ACC112 (cell line): ENCODE results near the gene CELSR1.

Experiments
- H2AFZ ChIP-seq: fragments of 200-600 bp; sonication (generic); one replicate; pipeline ENCODE4 v1.6.0; 2017; ENCODE audit warnings: antibody characterized with exemption, low read length; ENCODE audit not compliant: unreplicated experiment
- H3K27ac ChIP-seq: fragments of 200-600 bp; sonication (generic); 2 replicates; pipeline ENCODE4 v1.5.1; 2014; ENCODE audit warnings: low read depth, mild to moderate bottlenecking, antibody characterized with exemption, low read length, moderate library complexity
- H3K27me3 ChIP-seq: fragments of 200-600 bp; sonication (generic); 2 replicates; pipeline ENCODE4 v1.6.1; 2014; ENCODE audit warnings: mild to moderate bottlenecking, antibody characterized with exemption, low read length, moderate library complexity, mixed read lengths; ENCODE audit not compliant: insufficient read depth
- H3K36me3 ChIP-seq: fragments of 200-600 bp; sonication (generic); 2 replicates; pipeline ENCODE4 v1.6.1; 2016; ENCODE audit warnings: mild to moderate bottlenecking, antibody characterized with exemption, low read length, moderate library complexity, mixed read lengths; ENCODE audit not compliant: insufficient read depth
- H3K4me1 ChIP-seq: fragments of 200-600 bp; sonication (generic); one replicate; pipeline ENCODE4 v1.6.1; 2016; ENCODE audit warnings: low read length, mixed read lengths; ENCODE audit not compliant: insufficient read depth, unreplicated experiment, control insufficient read depth
- H3K4me3 ChIP-seq: fragments of 200-600 bp; sonication (generic); 2 replicates; pipeline ENCODE4 v1.5.1; 2014; ENCODE audit warnings: mild to moderate bottlenecking, low read depth, low read length
- H3K79me2 ChIP-seq: fragments of 200-600 bp; sonication (generic); one replicate; pipeline ENCODE4 v1.6.0; 2016; ENCODE audit warnings: low read length; ENCODE audit not compliant: control insufficient read depth, unreplicated experiment, insufficient read depth

The CELSR1 gene

DNA sequence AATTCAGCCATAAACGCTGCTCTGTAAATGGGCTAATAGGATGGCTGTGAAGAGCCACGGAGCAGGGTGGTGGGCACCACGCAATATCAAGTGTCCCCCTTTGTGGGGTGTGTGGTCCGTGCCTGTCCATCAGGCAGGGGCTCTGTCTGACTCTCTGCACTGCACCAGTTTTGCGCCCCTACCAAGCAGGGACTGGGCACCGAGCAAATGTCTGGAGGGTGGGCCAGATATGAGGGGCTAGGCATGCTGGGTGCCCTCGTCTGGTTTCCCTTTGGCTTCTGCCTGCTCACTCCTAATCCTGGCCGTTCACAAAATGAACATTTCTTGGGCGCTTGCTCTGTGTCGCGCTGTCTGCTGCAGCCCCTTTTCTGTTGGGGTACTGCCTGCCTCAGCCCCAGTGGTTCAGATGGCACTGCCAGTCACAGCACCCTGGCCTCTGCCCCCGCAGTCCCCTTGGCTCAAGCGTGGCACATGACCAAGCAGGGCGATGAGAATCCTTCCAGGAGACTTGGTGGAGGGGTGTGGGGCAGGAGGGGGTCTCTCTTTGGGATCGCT, 37.1 kb upstream of the CELSR1 start:
- H3K4me3 ChIP-seq = no peak overlapping the region
- peaks cover 6% of the 10 kb centered on the region for H3K4me1 ChIP-seq
- H2AFZ ChIP-seq = no peak overlapping the region
- no peak overlapping the region for H3K27ac ChIP-seq
- no peaks in the 10 kb centered on the region for H3K79me2 ChIP-seq
- no peaks in the 10 kb centered on the region for H3K36me3 ChIP-seq
- H3K27me3 ChIP-seq = no peaks in the 10 kb centered on the region

DNA sequence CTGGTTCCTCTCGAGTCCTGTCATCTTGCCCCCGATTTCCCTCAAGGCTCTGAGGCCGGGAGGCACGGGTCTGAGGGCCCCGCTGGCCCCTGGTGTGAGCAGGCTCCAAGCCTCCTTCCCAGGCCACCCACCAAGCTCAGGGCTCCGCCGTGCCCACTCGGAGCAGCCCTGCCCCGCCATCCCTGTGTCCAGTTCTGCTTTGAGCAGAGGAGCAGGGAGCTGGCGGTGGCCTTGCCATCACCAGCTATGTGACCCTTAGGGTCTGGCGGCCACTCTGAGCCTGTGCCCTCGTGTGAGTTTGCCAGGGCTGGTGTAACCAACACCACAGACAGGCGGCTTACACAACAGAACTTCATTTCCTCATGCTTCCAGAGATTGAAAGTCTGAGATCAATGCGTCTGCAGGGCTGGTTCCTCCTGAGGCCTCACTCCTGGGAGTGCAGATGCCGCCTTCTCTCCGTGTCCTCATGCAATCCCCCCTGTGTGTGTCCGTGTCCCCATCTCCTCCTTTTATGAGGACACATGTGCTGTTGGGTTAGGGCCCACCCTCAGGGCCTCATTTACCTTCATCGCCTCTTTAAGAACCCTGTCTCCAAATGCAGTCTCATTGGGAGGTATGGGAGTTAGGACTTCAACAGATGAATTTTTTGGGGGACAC, 36.5 kb upstream of the CELSR1 start:
- Histone ChIP-seq H3K4me1 (peaks cover 6% of the 10 kb centered on the region), H3K36me3 (no peaks in the 10 kb centered on the region), H3K79me2 (no peaks in the 10 kb centered on the region), H3K27me3 (no peaks in the 10 kb centered on the region), H2AFZ (no peak overlapping the region), H3K27ac (no peak overlapping the region), H3K4me3 (no peak overlapping the region)

DNA sequence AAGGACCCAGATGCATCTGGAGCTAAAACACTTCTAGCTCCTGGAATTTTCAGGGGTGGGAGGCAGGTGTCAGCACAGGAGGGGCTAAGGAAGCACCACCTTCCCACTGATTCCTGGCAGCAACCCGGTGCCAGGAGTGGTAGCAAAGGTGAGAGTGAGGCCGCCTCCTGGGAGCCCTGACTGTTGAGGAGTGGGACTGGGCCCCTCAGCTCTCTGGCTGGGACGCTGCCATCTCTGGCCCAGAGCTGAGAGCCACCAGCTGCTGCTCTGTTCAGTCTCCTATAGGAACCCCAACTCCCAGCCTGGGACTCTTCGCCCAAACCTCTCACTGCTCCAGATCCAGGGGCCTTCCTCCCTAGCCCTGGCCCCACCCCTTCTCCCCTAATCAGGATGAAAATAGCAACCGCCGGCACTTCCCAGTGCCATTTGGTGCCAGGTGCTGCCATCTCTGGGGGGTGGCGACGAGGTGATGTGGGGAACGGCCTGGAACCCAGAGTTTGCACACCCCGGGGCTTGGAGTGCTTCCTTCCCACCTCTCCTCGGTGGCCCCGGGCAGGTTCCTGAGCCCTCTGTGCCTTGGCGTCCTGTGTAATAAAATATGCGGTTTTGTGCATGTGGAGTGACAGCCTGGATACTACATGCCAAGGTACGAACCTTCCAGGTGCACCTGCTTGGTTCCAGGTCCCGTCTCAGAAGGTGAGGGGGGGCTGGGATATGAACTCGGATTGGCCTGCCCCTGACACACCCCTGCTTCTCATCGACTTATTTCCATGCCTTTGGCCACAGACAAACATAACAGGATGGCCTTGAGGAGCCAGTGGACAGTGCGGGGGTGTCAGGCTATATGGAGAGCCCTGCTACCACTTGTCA, 35.7 kb upstream of the CELSR1 start:
- no peaks in the 10 kb centered on the region for H3K36me3 ChIP-seq
- H3K4me3 ChIP-seq = no peak overlapping the region
- no peaks in the 10 kb centered on the region for H3K27me3 ChIP-seq
- H3K4me1 ChIP-seq = peaks cover 4% of the 10 kb centered on the region
- H3K27ac ChIP-seq = no peak overlapping the region
- no peaks in the 10 kb centered on the region for H3K79me2 ChIP-seq
- H2AFZ ChIP-seq = no peak overlapping the region

DNA sequence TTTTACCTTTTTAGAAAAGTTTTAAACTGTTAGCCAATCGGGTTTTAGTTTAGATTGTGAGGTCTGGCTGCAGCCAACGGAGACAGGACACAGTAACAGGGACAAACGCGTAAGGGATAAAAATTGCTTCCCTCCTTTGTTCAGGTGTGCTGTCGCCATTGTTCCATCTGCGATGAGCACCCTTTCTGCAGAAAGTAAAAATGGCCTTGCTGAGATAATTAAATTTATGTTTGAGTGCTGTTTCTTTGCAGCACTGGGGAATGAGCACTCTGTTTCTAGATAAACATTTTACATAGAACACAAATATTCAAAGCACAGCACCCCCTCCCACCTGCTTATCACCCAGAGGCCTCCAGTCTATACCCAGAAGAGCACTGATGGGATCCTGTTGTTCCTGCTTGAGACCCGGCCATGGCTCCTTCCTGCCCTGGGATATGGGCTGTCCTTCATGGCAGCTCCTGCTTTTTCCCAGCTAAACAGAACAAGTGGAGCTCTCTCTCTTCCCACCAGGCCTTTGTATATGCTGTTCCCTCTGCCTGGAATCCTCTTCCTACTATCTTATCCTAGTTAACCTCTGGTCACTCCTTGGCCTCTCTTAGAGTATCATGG, 34.3 kb upstream of the CELSR1 start:
- no peaks in the 10 kb centered on the region for H3K79me2 ChIP-seq
- H3K27ac ChIP-seq = no peak overlapping the region

DNA sequence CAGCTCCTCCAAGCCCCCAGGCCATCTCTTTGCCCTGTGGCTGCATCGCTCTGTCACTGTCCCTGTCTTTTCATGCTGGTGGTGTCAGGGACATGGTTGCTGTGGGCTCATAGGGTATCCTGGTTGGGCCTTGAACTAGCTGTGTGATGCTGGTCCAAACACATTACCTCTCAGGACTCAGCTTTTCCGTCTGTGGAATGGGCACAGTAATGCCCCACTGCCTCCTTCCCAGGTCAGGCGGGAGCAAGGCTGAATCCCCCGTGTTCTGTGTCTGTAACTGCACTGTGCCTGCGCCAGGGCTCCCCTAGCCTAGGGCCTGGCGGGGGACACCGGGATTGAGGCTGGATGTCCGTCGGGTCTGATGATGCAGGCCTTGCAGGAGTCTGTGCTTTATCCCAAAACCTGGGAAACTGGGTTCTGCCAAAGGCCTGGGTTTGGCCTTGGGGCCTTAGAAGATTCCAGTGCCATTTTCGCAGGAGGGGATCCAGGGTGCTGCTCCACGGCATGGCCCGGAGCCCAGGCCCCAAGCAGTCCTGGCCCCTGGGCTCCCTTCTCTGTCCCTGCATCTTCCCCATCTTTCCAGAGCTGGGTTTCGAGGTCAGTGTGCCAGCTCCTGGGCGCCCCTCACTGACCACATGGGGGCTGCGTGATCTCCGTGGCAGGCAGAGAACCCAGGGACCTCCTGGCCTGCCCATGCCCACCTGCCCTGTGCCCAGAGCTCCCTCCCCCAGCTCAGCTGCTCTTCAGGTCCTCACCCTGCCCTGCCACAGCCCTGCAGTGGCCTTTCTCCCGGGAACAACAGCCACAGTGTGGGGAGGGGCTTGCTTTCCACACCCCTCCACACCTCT, 32.7 kb upstream of the CELSR1 start:
- Histone ChIP-seq H3K4me3 (no peak overlapping the region), H3K79me2 (no peaks in the 10 kb centered on the region), H3K4me1 (no peaks in the 10 kb centered on the region), H3K27me3 (no peaks in the 10 kb centered on the region), H3K27ac (no peak overlapping the region), H2AFZ (no peak overlapping the region), H3K36me3 (no peaks in the 10 kb centered on the region)

More for the DNA sequence above, 34.3 kb upstream of the CELSR1 start:
- Histone ChIP-seq H3K27me3 (no peaks in the 10 kb centered on the region), H2AFZ (no peak overlapping the region), H3K4me1 (no peaks in the 10 kb centered on the region), H3K36me3 (no peaks in the 10 kb centered on the region), H3K4me3 (no peak overlapping the region)

DNA sequence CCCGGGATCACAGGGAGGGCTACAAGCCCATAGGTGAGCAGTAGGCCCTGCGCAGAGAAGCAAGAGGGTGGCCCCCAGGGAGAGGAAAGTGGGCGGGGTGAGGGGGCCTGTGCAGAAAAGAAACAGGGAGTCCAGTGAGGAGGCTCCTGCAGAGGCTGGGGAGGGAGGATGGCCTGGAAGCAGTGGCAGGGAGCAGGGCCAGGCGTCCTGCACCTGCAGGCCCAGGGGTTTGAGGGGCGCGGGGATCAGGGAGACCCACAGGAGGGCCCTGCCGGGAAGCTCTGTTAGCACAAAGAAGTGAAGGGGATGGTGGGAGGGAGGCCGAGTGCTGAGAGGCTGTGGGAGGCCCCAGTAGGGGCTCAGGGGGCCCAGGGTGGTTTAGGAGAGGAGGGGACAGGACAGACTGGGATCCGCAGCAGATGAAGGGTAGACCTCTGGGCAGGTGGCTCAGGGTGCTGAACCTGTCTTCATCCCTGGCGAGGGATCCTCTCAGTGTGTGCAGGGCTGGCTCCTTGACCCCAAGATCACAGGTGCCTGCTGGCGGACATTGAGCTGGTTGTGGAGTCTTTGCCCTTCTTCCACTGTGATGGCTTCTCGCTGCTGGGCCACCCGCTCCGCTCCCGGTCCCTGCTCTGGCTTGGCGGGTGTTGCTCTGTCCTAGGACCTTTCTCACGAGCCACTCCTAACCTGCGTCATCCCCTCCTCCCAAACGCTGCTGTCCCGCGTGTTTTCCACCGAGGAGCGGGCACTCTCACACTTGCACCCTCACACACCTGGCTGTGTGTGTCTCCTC, 31.8 kb upstream of the CELSR1 start:
- Histone ChIP-seq H3K79me2 (no peaks in the 10 kb centered on the region), H3K27me3 (no peaks in the 10 kb centered on the region), H3K27ac (no peak overlapping the region), H3K36me3 (no peaks in the 10 kb centered on the region), H3K4me3 (no peak overlapping the region), H2AFZ (no peak overlapping the region), H3K4me1 (peaks cover 1% of the 10 kb centered on the region)

DNA sequence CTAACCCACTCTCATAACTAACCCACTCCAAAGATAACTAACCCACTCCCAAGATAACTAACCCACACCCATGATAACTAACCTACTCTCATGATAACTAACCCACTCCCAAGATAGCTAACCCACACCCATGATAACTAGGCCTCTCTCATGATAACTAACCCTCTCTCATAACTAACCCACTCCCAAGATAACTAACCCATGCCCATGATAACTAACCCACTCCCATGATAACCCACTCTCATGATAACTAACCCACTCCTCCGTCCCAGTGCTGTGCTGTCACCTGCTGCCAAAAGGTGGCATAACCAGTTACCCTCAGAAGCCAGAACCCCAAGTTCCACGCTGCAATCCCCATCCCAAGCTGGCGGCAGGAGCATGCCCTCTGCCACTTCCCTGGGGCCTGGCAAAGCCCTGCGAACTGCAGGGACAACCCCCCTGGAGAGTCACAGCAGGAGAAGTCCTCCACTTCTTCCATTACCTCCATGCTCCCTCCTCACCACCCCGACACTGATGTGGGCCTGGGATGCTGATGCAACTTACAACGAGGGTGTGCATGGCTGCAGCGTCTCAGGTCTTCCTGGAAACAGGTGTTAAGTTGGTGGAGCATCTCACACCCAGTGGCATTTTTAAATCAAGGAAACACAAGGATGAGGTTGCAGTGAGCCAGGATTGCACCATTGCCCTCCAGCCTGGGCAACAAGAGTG, 30.8 kb upstream of the CELSR1 start:
- Histone ChIP-seq H3K4me3 (no peak overlapping the region), H3K4me1 (peaks cover 6% of the 10 kb centered on the region), H3K27ac (no peak overlapping the region), H3K27me3 (no peaks in the 10 kb centered on the region), H3K36me3 (no peaks in the 10 kb centered on the region), H2AFZ (no peak overlapping the region), H3K79me2 (no peaks in the 10 kb centered on the region)

DNA sequence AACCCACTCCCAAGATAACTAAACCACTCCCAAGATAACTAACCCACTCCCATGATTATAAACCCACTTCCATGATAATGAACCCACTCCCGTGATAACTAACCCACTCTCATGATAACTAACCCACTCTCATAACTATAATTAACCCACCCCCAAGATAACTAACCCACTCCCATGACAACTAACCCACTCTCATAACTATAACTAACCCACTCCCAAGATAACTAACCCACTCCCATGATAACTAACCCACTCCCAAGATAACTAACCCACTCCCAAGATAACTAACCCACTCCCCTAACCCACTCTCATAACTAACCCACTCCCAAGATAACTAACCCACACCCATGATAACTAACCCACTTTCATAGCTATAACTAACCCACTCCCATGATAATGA, 30.1 kb upstream of the CELSR1 start:
- Histone ChIP-seq H3K36me3 (no peaks in the 10 kb centered on the region), H3K27me3 (no peaks in the 10 kb centered on the region), H3K79me2 (no peaks in the 10 kb centered on the region), H2AFZ (no peak overlapping the region), H3K27ac (no peak overlapping the region), H3K4me3 (no peak overlapping the region), H3K4me1 (peaks cover 6% of the 10 kb centered on the region)

DNA sequence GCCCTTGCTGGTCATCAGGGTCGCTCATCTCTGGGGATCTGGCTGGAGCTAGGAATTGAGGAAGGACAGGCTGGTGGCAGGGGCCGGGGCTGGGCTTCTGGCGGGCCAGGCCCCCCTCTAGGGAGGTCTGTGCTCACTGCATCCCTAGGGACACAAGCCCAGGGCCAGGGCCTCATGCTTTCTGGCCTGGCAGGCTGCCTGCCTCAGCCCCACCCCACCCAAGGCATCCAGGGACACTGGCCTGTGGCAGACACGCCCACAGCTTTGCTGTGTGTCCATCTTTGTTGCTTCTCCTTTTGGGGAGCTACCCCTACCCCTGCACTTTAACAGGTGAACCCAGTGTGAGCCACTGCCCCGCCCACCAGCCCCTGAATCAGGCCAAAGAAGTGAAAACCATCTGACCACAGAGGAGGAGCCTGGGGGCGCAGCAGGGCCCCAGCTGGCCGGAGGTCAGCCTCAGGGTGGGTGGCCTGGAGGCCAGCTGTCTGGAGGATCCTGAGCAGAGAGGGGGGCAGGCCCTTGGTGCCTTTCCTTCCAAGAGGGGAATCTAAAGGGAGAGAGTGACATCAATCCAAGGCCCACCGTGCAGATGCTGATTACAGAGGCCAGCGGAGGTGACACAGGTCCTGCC, 26.8 kb upstream of the CELSR1 start:
- Histone ChIP-seq H3K27ac (no peak overlapping the region), H3K4me3 (no peak overlapping the region), H3K4me1 (peaks cover 6% of the 10 kb centered on the region), H3K36me3 (no peaks in the 10 kb centered on the region), H2AFZ (no peak overlapping the region), H3K79me2 (no peaks in the 10 kb centered on the region), H3K27me3 (no peaks in the 10 kb centered on the region)
